Gastroesophageal sphincter (tissue), 3 donors: ENCODE measurements around the gene ZC3H7A.

Source experiments
- CTCF ChIP-seq, 4 experiments: fragments of 200-600 bp in 2 of 4; fragments of 450-650 bp in 2 of 4; sonication (generic) in 1 of 4; IDR thresholded peaks; one replicate each; pipeline ENCODE4 v1.5.1; 2017 to 2019; ENCODE audit warnings: antibody characterized with exemption in 4 of 4, mild to moderate bottlenecking in 2 of 4, moderate library complexity in 2 of 4
- POLR2A ChIP-seq, 2 donors: fragments of 450-650 bp; IDR thresholded peaks; one replicate each; pipeline ENCODE4 v1.6.1; 2017; ENCODE audit warnings: antibody characterized with exemption in 2 of 2, mild to moderate bottlenecking in 2 of 2, moderate library complexity in 1 of 2

- TF ChIP-seq CTCF (IDR thresholded peaks at IDR 0.05): no peak
- TF ChIP-seq POLR2A (IDR thresholded peaks at IDR 0.05): no peak
These were observed 3.2 kb downstream of the ZC3H7A start for GRCh38 chr16:11793840-11794239.
